GM23338 (cell line): Measurements from ENCODE around the gene TMCO4. TPM values are rescaled to one million over a fixed set of nuclear protein-coding genes. Genes with fewer than 3 reads are reported as not detected.

Source experiments
- ATAC-seq: fragments of 200-7000 bp; cut with Tn5 transposase; 3 replicates; pipeline ENCODE4 v1.9.1; 2020
- DNase-seq: peaks from one replicate; pipeline ENCODE4 v3.0.0-alpha.2; 2015; ENCODE audit warnings: low spot score
- H2AFZ ChIP-seq: fragments of 200-600 bp; sonication (generic); 2 replicates; pipeline ENCODE4 v1.8.0; 2016; ENCODE audit warnings: antibody characterized with exemption, mild to moderate bottlenecking, moderate library complexity
- H3F3A ChIP-seq: fragments of 200-600 bp; sonication (generic); replicated peaks from 2 replicates; pipeline ENCODE4 v1.8.0; 2017; ENCODE audit warnings: antibody characterized with exemption, mixed run types, low read depth
- H3K27ac ChIP-seq: fragments of 200-600 bp; sonication (generic); 2 replicates; pipeline ENCODE4 v1.6.1; 2016; ENCODE audit warnings: low read depth
- H3K27me3 ChIP-seq: fragments of 200-600 bp; sonication (generic); 2 replicates; pipeline ENCODE4 v1.8.0; 2016; ENCODE audit warnings: mild to moderate bottlenecking, mixed run types, moderate library complexity; ENCODE audit not compliant: insufficient read depth
- H3K36me3 ChIP-seq: fragments of 200-600 bp; sonication (generic); 2 replicates; pipeline ENCODE4 v1.8.0; 2016; ENCODE audit warnings: mild to moderate bottlenecking; ENCODE audit not compliant: insufficient read depth
- H3K4me1 ChIP-seq: fragments of 200-600 bp; sonication (generic); 2 replicates; pipeline ENCODE4 v1.8.0; 2016; ENCODE audit warnings: mild to moderate bottlenecking, moderate library complexity; ENCODE audit not compliant: insufficient read depth
- H3K4me2 ChIP-seq: fragments of 200-600 bp; sonication (generic); 2 replicates; pipeline ENCODE4 v1.7.1; 2017; ENCODE audit warnings: mixed run types
- H3K4me3 ChIP-seq: fragments of 200-600 bp; sonication (generic); 2 replicates; pipeline ENCODE4 v1.6.1; 2016; ENCODE audit warnings: mixed run types
- H3K79me2 ChIP-seq: fragments of 200-600 bp; sonication (generic); replicated peaks from 2 replicates; pipeline ENCODE4 v1.8.0; 2017; ENCODE audit warnings: mild to moderate bottlenecking; ENCODE audit not compliant: insufficient read depth
- H3K9me2 ChIP-seq: fragments of 200-600 bp; sonication (generic); 2 replicates; pipeline ENCODE4 v1.8.0; 2017; ENCODE audit not compliant: insufficient read depth
- H4K20me1 ChIP-seq: fragments of 200-600 bp; sonication (generic); replicated peaks from 2 replicates; pipeline ENCODE4 v1.8.0; 2017; ENCODE audit warnings: mild to moderate bottlenecking; ENCODE audit not compliant: insufficient read depth
- H3K27ac Mint-ChIP-seq: 2 replicates; pipeline ENCODE4 v1.8.0; 2020; ENCODE audit warnings: inconsistent platforms, mild to moderate bottlenecking, moderate library complexity, mixed read lengths
- H3K27me3 Mint-ChIP-seq: 3 replicates; pipeline ENCODE4 v1.8.0; 2022; ENCODE audit warnings: low read depth, mild to moderate bottlenecking, moderate library complexity, mixed read lengths, inconsistent platforms; ENCODE audit not compliant: insufficient read depth, poor library complexity
- H3K36me3 Mint-ChIP-seq: 3 replicates; pipeline ENCODE4 v1.8.0; 2021; ENCODE audit warnings: low read depth, mild to moderate bottlenecking, inconsistent platforms, moderate library complexity, mixed read lengths
- H3K4me1 Mint-ChIP-seq: 3 replicates; pipeline ENCODE4 v1.8.0; 2020; ENCODE audit warnings: mild to moderate bottlenecking, inconsistent platforms, mixed read lengths
- H3K4me3 Mint-ChIP-seq: 3 replicates; pipeline ENCODE4 v1.8.0; 2021; ENCODE audit warnings: moderate library complexity, mild to moderate bottlenecking, inconsistent platforms, mixed read lengths
- H3K9me3 Mint-ChIP-seq: 3 replicates; pipeline ENCODE4 v1.8.0; 2020; ENCODE audit warnings: moderate library complexity, mild to moderate bottlenecking, inconsistent platforms, mixed read lengths
- CTCF ChIP-seq, 2 experiments: fragments of 200-600 bp in 1 of 2; sonication (generic) in 1 of 2; conservative IDR thresholded peaks; 2 replicates each; pipeline versions ENCODE4 v1.5.1 to v1.6.1; 2016 to 2017; ENCODE audit warnings: antibody characterized with exemption in 2 of 2, low read depth in 2 of 2, mild to moderate bottlenecking in 2 of 2, moderate library complexity in 1 of 2
- EZH2 ChIP-seq: fragments of 200-600 bp; sonication (generic); IDR thresholded peaks from one replicate; pipeline ENCODE4 v1.8.0; 2017; ENCODE audit warnings: antibody characterized with exemption, mild to moderate bottlenecking, low read depth; ENCODE audit not compliant: unreplicated experiment
- EZH2phosphoT487 ChIP-seq: fragments of 200-600 bp; sonication (generic); IDR thresholded peaks from one replicate; pipeline ENCODE4 v1.8.1; 2018; ENCODE audit warnings: antibody characterized with exemption; ENCODE audit not compliant: unreplicated experiment
- NANOG ChIP-seq: IDR thresholded peaks from 2 replicates; pipeline ENCODE4 v1.6.1; 2016; ENCODE audit warnings: antibody characterized with exemption, borderline replicate concordance
- POLR2AphosphoS5 ChIP-seq: IDR thresholded peaks from 2 replicates; pipeline ENCODE4 v1.6.1; 2016; ENCODE audit warnings: antibody characterized with exemption, low read depth
- REST ChIP-seq: IDR thresholded peaks from one replicate; pipeline ENCODE4 v1.6.1; 2018; ENCODE audit warnings: antibody characterized with exemption; ENCODE audit not compliant: unreplicated experiment
- STAT1 ChIP-seq: IDR thresholded peaks from one replicate; pipeline ENCODE4 v1.6.1; 2016; ENCODE audit warnings: antibody characterized with exemption; ENCODE audit not compliant: unreplicated experiment
- ZNF114 ChIP-seq: fragments of 250-450 bp; sonication (Bioruptor Pico); IDR thresholded peaks from 2 replicates; pipeline ENCODE4 v1.5.0; 2020; ENCODE audit warnings: mild to moderate bottlenecking, moderate library complexity
- ZNF331 ChIP-seq: fragments of 250-450 bp; sonication (Bioruptor Pico); IDR thresholded peaks from 2 replicates; pipeline ENCODE4 v1.5.0; 2020; ENCODE audit warnings: low read depth, mild to moderate bottlenecking, moderate library complexity
- ZNF462 ChIP-seq: fragments of 250-450 bp; sonication (Bioruptor Pico); IDR thresholded peaks from 2 replicates; pipeline ENCODE4 v1.5.0; 2020; ENCODE audit warnings: mild to moderate bottlenecking, moderate library complexity
- polyA plus RNA-seq: library from polyadenylated mRNA; unstranded; fragments of >200 nt; fragmentation: Nextera tagmentation; extraction: Ambion mirVana; gene quantifications from 2 replicates; pipeline ENCODE4 v1.2.1, GENCODE V29; 2016
- total RNA-seq: library from RNA; depleted of rRNA; stranded (reverse); fragments of >200 nt; shearing (Covaris generic); gene quantifications from 2 replicates; pipeline ENCODE4 v1.2.3, GENCODE V29; 2014

The TMCO4 gene
- total and polyA plus RNA-seq, 2 experiments from 2014 or later = 2.6 to 6.9 TPM

GRCh38 chr1:19775317-19775716 is 24.4 kb downstream of the TMCO4 start (continued):
- no peak for TF ChIP-seq ZNF462 (CRISPR knock-in tag)
- TF ChIP-seq STAT1 = no peak
- no peak for TF ChIP-seq ZNF331 (CRISPR knock-in tag)
- TF ChIP-seq POLR2AphosphoS5 = no peak
- no peak for TF ChIP-seq EZH2
- no peak for TF ChIP-seq ZNF114 (CRISPR knock-in tag)
- TF ChIP-seq CTCF (conservative IDR thresholded peaks at IDR 0.05; ENCODE audit: low read depth in 2 of 2) = no peak

- no peaks in the 10 kb centered on the region for H3K79me2 ChIP-seq
- no peak overlapping the region for H3K27ac ChIP-seq
- Mint-ChIP-seq H3K4me1 (peaks cover 11% of the 10 kb centered on the region), H3K27me3 (peaks cover 37% of the 10 kb centered on the region), H3K9me3 (peaks cover 3% of the 10 kb centered on the region; the same call in 1 of the 3 replicates), H3K27ac (no peak overlapping the region), H3K36me3 (peaks cover 3% of the 10 kb centered on the region; the same call in 1 of the 3 replicates), H3K4me3 (no peak overlapping the region)
- no peak for DNase-seq
- ATAC-seq = no peak
- H2AFZ ChIP-seq = no peak overlapping the region
- no peaks in the 10 kb centered on the region for H3K9me2 ChIP-seq
- no peak overlapping the region for H3K4me2 ChIP-seq
- no peak overlapping the region for H3K4me3 ChIP-seq
- H3K27me3 ChIP-seq = peaks cover 11% of the 10 kb centered on the region
- no peaks in the 10 kb centered on the region for H3K36me3 ChIP-seq
- no peaks in the 10 kb centered on the region for H3F3A ChIP-seq
- H4K20me1 ChIP-seq = no peaks in the 10 kb centered on the region
- peaks cover 3% of the 10 kb centered on the region; the same call in 1 of the 2 replicates for H3K4me1 ChIP-seq
- no peak for TF ChIP-seq CTCF (conservative IDR thresholded peaks at IDR 0.05; ENCODE audit: low read depth in 2 of 2)
- TF ChIP-seq EZH2phosphoT487 = no peak
- TF ChIP-seq NANOG = no peak
- no peak for TF ChIP-seq ZNF331 (CRISPR knock-in tag)
- no peak for TF ChIP-seq REST
These were observed 25.4 kb downstream of the TMCO4 start for GRCh38 chr1:19774180-19774785.
